Esophagus squamous epithelium (tissue), 4 donors: Measurements from ENCODE around the gene GCA.

ENCODE experiments used
- CTCF ChIP-seq, 6 experiments: fragments of 450-650 bp in 4 of 6; fragments of 200-600 bp in 2 of 6; sonication (generic) in 2 of 6; IDR thresholded peaks; one replicate each; pipeline ENCODE4 v1.5.1; 2016 to 2019; ENCODE audit warnings: antibody characterized with exemption in 6 of 6, mild to moderate bottlenecking in 4 of 6, moderate library complexity in 4 of 6
- POLR2A ChIP-seq, 4 donors: fragments of 450-650 bp; IDR thresholded peaks; one replicate each; pipeline ENCODE4 v1.6.1; 2017; ENCODE audit warnings: antibody characterized with exemption in 4 of 4, mild to moderate bottlenecking in 4 of 4, moderate library complexity in 3 of 4

GRCh38 chr2:162328424-162329157 lies 15.3 kb upstream of the GCA start:
- TF ChIP-seq CTCF (IDR thresholded peaks at IDR 0.05) (no peak), POLR2A (IDR thresholded peaks at IDR 0.05) (no peak)
